ENCODE data around the gene SIGLEC8.
A peak's percentile ranks its signal among the peaks of the same experiment; 100 is the strongest.

Gene SIGLEC8

GRCh38 chr19:51479531-51480331 lies 21.5 kb upstream of the SIGLEC8 start:
- no peak for DNase-seq (ENCODE audit: extremely low read depth, insufficient read length)
- no peaks in the 10 kb centered on the region for H3K36me3 ChIP-seq (ENCODE audit: control insufficient read depth, insufficient read depth, low read length)
- no peaks in the 10 kb centered on the region; the same call in 1 of the 2 replicates for H3K27me3 ChIP-seq (replicated peaks; ENCODE audit: control insufficient read depth, insufficient read depth, low read length)
- TF ChIP-seq CTCF (IDR thresholded peaks at IDR 0.05; ENCODE audit: insufficient read depth, low read length, poor library complexity, severe bottlenecking): no peak
- no peak overlapping the region for H3K4me3 ChIP-seq (replicated peaks; ENCODE audit: low read depth, low read length)

DNA sequence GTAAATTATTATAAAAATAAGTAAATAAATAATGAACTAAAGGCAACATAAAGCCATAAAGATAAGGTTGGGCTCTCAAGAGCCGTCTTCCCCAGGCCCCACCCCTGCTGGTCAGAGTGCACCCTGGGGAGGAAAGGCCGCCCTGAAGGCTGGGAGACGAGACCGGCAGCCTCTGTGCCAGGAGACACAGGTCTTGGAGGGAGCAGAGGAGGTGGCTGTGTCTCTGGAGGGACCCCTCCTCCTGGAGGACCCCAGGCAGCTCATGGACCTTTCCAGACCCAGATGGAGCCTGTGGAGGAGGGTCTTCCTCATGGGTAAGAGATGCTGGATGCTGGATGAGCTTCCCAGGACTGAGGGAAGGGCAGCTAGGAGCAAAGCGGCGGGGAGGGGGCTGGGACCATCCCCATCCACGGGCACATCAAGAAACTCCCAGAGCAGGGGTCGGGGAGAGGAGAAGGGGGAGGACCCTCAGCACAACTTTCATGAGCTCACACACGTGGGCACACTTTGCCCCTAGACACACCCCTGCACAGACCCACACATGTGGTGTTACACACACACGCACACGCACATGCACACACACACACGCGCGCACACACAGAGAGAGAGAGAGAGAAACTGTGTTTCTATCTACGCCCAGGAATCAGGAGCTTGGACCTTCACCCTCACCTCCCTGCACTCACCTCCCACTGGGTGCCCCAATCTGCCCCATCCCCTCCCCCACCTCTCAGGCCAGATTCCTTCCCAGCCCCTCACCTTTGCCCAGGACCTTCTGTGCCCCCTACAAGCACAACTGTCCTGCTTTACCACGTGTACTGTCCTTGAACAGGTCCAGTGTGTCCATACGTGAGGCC lies 20.4 kb upstream of the SIGLEC8 start, which contains the start of gene CEACAM18:
TSS of gene CEACAM18 (plus strand) at position 159 of the 854 bp plus-strand sequence.
- Histone ChIP-seq H3K27me3 (replicated peaks; ENCODE audit: control insufficient read depth, insufficient read depth, low read length) (no peaks in the 10 kb centered on the region; the same call in 1 of the 2 replicates), H3K36me3 (ENCODE audit: control insufficient read depth, insufficient read depth, low read length) (no peaks in the 10 kb centered on the region), H3K4me3 (replicated peaks; ENCODE audit: low read depth, low read length) (no peak within 1 kb of the TSS)
- no peak for DNase-seq (ENCODE audit: extremely low read depth, insufficient read length)
- no peak for TF ChIP-seq CTCF (IDR thresholded peaks at IDR 0.05; ENCODE audit: insufficient read depth, low read length, poor library complexity, severe bottlenecking)

DNA sequence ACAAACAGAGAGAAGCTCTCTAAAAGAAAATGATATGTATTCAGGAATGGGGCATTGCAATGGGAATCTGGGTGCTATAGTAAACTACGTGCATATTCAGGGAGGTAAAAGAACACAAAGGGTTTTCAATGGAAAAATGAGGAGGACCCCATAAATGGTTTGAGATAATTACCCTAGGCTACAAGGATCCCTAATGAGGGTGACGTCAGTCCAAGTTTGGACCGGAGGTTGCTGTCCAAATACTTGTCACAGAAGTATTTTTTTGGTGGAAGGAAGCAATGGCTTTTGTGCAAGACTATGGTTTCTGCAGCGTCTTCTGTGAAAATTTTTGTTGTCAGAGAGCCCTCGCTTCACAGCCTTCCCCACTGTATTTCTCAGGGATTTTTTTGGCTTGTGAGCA lies 19.1 kb upstream of the SIGLEC8 start:
- H3K27me3 ChIP-seq (replicated peaks; ENCODE audit: control insufficient read depth, insufficient read depth, low read length): no peaks in the 10 kb centered on the region

DNA sequence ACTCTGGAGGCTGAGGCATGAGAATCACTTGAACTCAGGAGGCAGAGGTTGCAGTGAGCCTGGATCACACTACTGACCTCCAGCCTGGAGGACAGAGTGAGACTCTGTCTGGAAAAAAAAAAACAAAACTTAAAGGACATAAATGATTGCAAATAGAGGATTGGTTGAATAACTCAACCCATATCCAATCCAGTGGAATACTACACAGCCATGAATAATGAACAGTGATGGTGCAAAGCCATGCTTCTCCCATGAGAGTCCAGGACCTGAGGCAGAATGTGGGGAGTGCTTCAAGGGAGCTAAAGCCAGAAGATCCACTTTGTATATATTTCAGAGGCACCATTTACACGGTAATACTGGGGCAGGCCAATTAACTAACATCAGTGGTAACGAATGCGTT lies 17.9 kb upstream of the SIGLEC8 start:
- H3K4me3 ChIP-seq (replicated peaks; ENCODE audit: low read depth, low read length): no peak overlapping the region
- no peak for DNase-seq (ENCODE audit: extremely low read depth, insufficient read length)
- no peaks in the 10 kb centered on the region for H3K36me3 ChIP-seq (ENCODE audit: control insufficient read depth, insufficient read depth, low read length)
- H3K27me3 ChIP-seq (replicated peaks; ENCODE audit: control insufficient read depth, insufficient read depth, low read length): no peaks in the 10 kb centered on the region
- no peak for TF ChIP-seq CTCF (IDR thresholded peaks at IDR 0.05; ENCODE audit: insufficient read depth, low read length, poor library complexity, severe bottlenecking)

More for the DNA sequence above, 19.1 kb upstream of the SIGLEC8 start:
- Histone ChIP-seq H3K36me3 (ENCODE audit: control insufficient read depth, insufficient read depth, low read length) (no peaks in the 10 kb centered on the region), H3K4me3 (replicated peaks; ENCODE audit: low read depth, low read length) (no peak overlapping the region)
- no peak for DNase-seq (ENCODE audit: extremely low read depth, insufficient read length)
- no peak for TF ChIP-seq CTCF (IDR thresholded peaks at IDR 0.05; ENCODE audit: insufficient read depth, low read length, poor library complexity, severe bottlenecking)

DNA sequence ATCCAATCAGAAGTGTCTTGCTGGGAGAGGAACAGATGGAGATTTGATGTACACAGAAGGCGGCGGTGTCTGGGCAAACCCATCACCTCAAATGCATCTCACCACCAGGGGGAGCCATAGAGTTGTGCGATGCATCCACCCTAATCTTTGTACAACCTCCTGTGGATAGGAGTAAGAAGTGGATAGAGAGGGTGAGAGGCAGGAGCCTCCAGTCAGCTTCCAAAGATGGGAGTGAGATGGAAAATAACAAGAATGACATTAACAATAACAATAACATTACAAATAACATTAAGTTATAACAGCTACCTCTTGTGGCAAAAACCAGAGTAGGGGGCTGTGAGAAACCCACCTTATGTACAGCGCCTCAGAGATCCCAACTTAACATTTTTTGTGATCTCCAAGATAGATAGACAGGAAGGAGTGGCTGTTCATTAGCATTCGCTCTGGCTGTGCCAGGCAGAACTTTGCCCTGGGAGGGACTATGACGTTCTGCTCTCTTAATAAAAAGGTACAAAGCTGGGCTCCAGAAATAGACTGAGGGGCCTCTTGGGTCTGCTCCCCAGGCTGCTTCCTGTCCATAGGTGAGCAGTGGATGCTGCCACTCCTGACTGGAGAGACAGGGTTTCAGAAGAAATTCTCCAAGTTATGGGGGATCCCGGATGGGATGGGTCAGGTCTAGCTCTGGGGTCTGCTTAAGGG lies 14.9 kb upstream of the SIGLEC8 start:
- H3K27me3 ChIP-seq (replicated peaks; ENCODE audit: control insufficient read depth, insufficient read depth, low read length): no peaks in the 10 kb centered on the region; the same call in 1 of the 2 replicates
- no peak overlapping the region for H3K4me3 ChIP-seq (replicated peaks; ENCODE audit: low read depth, low read length)
- peak; percentile 77 for TF ChIP-seq CTCF (IDR thresholded peaks at IDR 0.05; ENCODE audit: insufficient read depth, low read length, poor library complexity, severe bottlenecking)
- DNase-seq (ENCODE audit: extremely low read depth, insufficient read length): no peak
- H3K36me3 ChIP-seq (ENCODE audit: control insufficient read depth, insufficient read depth, low read length): no peaks in the 10 kb centered on the region
